SJSA1 (cell line): Measurements from ENCODE around the gene TERB2. TPM values are rescaled to one million over a fixed set of nuclear protein-coding genes. Genes with fewer than 3 reads are reported as not detected.
"Not testable (repeated sequence)": the region's sequence is repeated elsewhere in the genome, so short reads cannot be mapped to it uniquely, and the experiment has no call there.

Source experiments
- DNase-seq, 2 experiments: peaks; one replicate each; pipeline ENCODE4 v3.0.0-alpha.2; 2015 to 2020; ENCODE audit warnings: low spot score in 2 of 2, low read depth in 1 of 2
- H3K27ac ChIP-seq: fragments of 250-450 bp; sonication (Bioruptor Pico); 2 replicates; pipeline ENCODE4 v1.5.1; 2020; ENCODE audit warnings: mild to moderate bottlenecking, moderate library complexity
- H3K27me3 ChIP-seq: fragments of 250-450 bp; sonication (Bioruptor Pico); replicated peaks from 2 replicates; pipeline ENCODE4 v1.5.1; 2020; ENCODE audit warnings: mild to moderate bottlenecking, moderate library complexity
- H3K36me3 ChIP-seq: fragments of 250-450 bp; sonication (Bioruptor Pico); 2 replicates; pipeline ENCODE4 v1.5.1; 2020; ENCODE audit warnings: mild to moderate bottlenecking
- H3K4me1 ChIP-seq: fragments of 250-450 bp; sonication (Bioruptor Pico); replicated peaks from 2 replicates; pipeline ENCODE4 v1.6.1; 2021; ENCODE audit warnings: mild to moderate bottlenecking
- H3K4me3 ChIP-seq: fragments of 250-450 bp; sonication (Bioruptor Pico); 2 replicates; pipeline ENCODE4 v1.5.1; 2020; ENCODE audit warnings: mild to moderate bottlenecking
- H3K9me3 ChIP-seq: fragments of 250-450 bp; sonication (Bioruptor Pico); replicated peaks from 2 replicates; pipeline ENCODE4 v1.5.1; 2020; ENCODE audit warnings: mild to moderate bottlenecking
- total RNA-seq: library from RNA; depleted of rRNA; stranded (reverse); fragments of >200 nt; shearing (Covaris generic); gene quantifications from 2 replicates; pipeline ENCODE4 v1.2.3, GENCODE V29; 2014; rRNA removed

TERB2 gene
- total RNA-seq, 1 experiment from 2014 or later: not detected

- peaks cover 8% of the 10 kb centered on the region; the same call in 1 of the 2 replicates for H3K4me1 ChIP-seq
- no peak overlapping the region for H3K27ac ChIP-seq
- H3K9me3 ChIP-seq: no peaks in the 10 kb centered on the region
- no peaks in the 10 kb centered on the region for H3K36me3 ChIP-seq
- H3K27me3 ChIP-seq: peaks cover 6% of the 10 kb centered on the region; the same call in 1 of the 2 replicates
- H3K4me3 ChIP-seq: no peak overlapping the region
- no peak for DNase-seq
Observed at GRCh38 chr15:45021348-45021747, 64.9 kb downstream of the TERB2 start.

GRCh38 chr15:45022871-45023658 is 66.6 kb downstream of the TERB2 start, which contains the start of gene SORD:
TSS of gene SORD (plus strand) at chr15:45023195. CDS start at chr15:45023284, 89 bp downstream.
- H3K27me3 ChIP-seq: peaks cover 1% of the 10 kb centered on the region; the same call in 1 of the 2 replicates
- no peaks in the 10 kb centered on the region for H3K36me3 ChIP-seq
- DNase-seq: peak; percentile 88 to 93
- peak within 1 kb of the TSS; percentile 55 for H3K4me3 ChIP-seq
- H3K4me1 ChIP-seq: peaks cover 8% of the 10 kb centered on the region; the same call in 1 of the 2 replicates
- peak within 1 kb of the TSS; percentile 17; the same call in 1 of the 2 replicates for H3K27ac ChIP-seq
- H3K9me3 ChIP-seq: no peaks in the 10 kb centered on the region

- Histone ChIP-seq H3K27me3 (no peaks in the 10 kb centered on the region), H3K9me3 (no peaks in the 10 kb centered on the region), H3K36me3 (no peaks in the 10 kb centered on the region), H3K4me3 (peak overlapping the region; percentile 55), H3K27ac (no peak overlapping the region), H3K4me1 (peaks cover 8% of the 10 kb centered on the region; the same call in 1 of the 2 replicates)
- peak in 1 of 2 experiments; percentile 31 for DNase-seq
Observed at GRCh38 chr15:45023659-45024225, 67.3 kb downstream of the TERB2 start.

GRCh38 chr15:45024649-45025048 is 68.2 kb downstream of the TERB2 start:
- H3K36me3 ChIP-seq, H3K27ac ChIP-seq, H3K27me3 ChIP-seq, H3K4me1 ChIP-seq, H3K9me3 ChIP-seq, DNase-seq, H3K4me3 ChIP-seq: not testable (repeated sequence)

- H3K36me3 ChIP-seq, DNase-seq, H3K4me1 ChIP-seq, H3K4me3 ChIP-seq, H3K9me3 ChIP-seq, H3K27ac ChIP-seq, H3K27me3 ChIP-seq: not testable (repeated sequence)
Observed at GRCh38 chr15:45025627-45026026, 69.1 kb downstream of the TERB2 start.

GRCh38 chr15:45026651-45027190 is 70.2 kb downstream of the TERB2 start:
- Histone ChIP-seq H3K4me3 (no peak overlapping the region), H3K9me3 (no peaks in the 10 kb centered on the region), H3K36me3 (no peaks in the 10 kb centered on the region), H3K4me1 (peaks cover 8% of the 10 kb centered on the region; the same call in 1 of the 2 replicates), H3K27ac (no peak overlapping the region), H3K27me3 (no peaks in the 10 kb centered on the region)
- DNase-seq: no peak

GRCh38 chr15:45027220-45027619 is 70.7 kb downstream of the TERB2 start:
- H3K27me3 ChIP-seq: no peaks in the 10 kb centered on the region
- H3K9me3 ChIP-seq: no peaks in the 10 kb centered on the region
- peaks cover 8% of the 10 kb centered on the region; the same call in 1 of the 2 replicates for H3K4me1 ChIP-seq
- H3K4me3 ChIP-seq: no peak overlapping the region
- DNase-seq: no peak
- no peak overlapping the region for H3K27ac ChIP-seq
- H3K36me3 ChIP-seq: no peaks in the 10 kb centered on the region

Other genes starting within 250 kb of the TERB2 start
- gene PATL2, start 245.4 kb upstream of the TERB2 start, total RNA-seq: 0.19 and 0.29 TPM in 2 replicates
- 7,277 and 7,743 TPM in 2 replicates for gene B2M, start 245.2 kb upstream of the TERB2 start, total RNA-seq
- gene TRIM69, start 220.2 kb upstream of the TERB2 start, total RNA-seq: 9.1 and 10.9 TPM in 2 replicates
- 23.1 and 25.9 TPM in 2 replicates for gene SORD, start 66.5 kb downstream of the TERB2 start, total RNA-seq
- not detected in 2 replicates for gene DUOX2, start 157.5 kb downstream of the TERB2 start, total RNA-seq
- gene DUOXA2, start 157.6 kb downstream of the TERB2 start, total RNA-seq: not detected in 2 replicates
- gene DUOXA1, start 173.2 kb downstream of the TERB2 start, total RNA-seq: not detected in 2 replicates
- gene DUOX1, start 173.3 kb downstream of the TERB2 start, total RNA-seq: not detected in 2 replicates
- gene SHF, start 231.3 kb downstream of the TERB2 start, total RNA-seq: 2.0 TPM in 1 of 2 replicates, not detected in the other